GM19239 (cell line): ENCODE data around the gene KIF19.
A peak's percentile ranks its signal among the peaks of the same experiment; 100 is the strongest.

Source experiments
- DNase-seq: peaks from one replicate; pipeline ENCODE4 v3.0.0; 2011; ENCODE audit warnings: low spot score; ENCODE audit not compliant: insufficient read length
- FAIRE-seq: peaks from 2 replicates; lab custom pipeline; 2011; peaks lifted over from hg19 to GRCh38; lab: Jason Lieb, UNC

The KIF19 gene

GRCh38 chr17:74339537-74340195 is 13.6 kb downstream of the KIF19 start:
- DNase-seq (no peak), FAIRE-seq (no peak)

GRCh38 chr17:74340470-74341023 is 14.5 kb downstream of the KIF19 start:
- no peak for DNase-seq
- FAIRE-seq, result no peak

GRCh38 chr17:74342224-74342623 is 16.2 kb downstream of the KIF19 start:
- FAIRE-seq, result no peak
- no peak for DNase-seq

- DNase-seq (no peak), FAIRE-seq (no peak)
Measured at GRCh38 chr17:74343121-74343520, 17.1 kb downstream of the KIF19 start.

- DNase-seq (no peak), FAIRE-seq (no peak)
Measured at GRCh38 chr17:74343526-74344284, 17.7 kb downstream of the KIF19 start.

GRCh38 chr17:74344658-74345057 is 18.6 kb downstream of the KIF19 start:
- DNase-seq, result no peak
- FAIRE-seq, result no peak

GRCh38 chr17:74345433-74346241 is 19.6 kb downstream of the KIF19 start:
- no peak for FAIRE-seq

GRCh38 chr17:74347646-74348045 is 21.6 kb downstream of the KIF19 start:
- no peak for DNase-seq
- FAIRE-seq, result no peak

More at GRCh38 chr17:74345433-74346241, 19.6 kb downstream of the KIF19 start:
- DNase-seq, result no peak

- FAIRE-seq (no peak), DNase-seq (no peak)
Measured at GRCh38 chr17:74349120-74349519, 23.1 kb downstream of the KIF19 start.

- DNase-seq (no peak), FAIRE-seq (no peak)
Measured at GRCh38 chr17:74350486-74350885, 24.5 kb downstream of the KIF19 start.

GRCh38 chr17:74351552-74352210 is 25.7 kb downstream of the KIF19 start:
- DNase-seq (no peak), FAIRE-seq (no peak)

- no peak for FAIRE-seq
- DNase-seq, result no peak
Measured at GRCh38 chr17:74353446-74354060, 27.5 kb downstream of the KIF19 start.

- peak; percentile 92 for DNase-seq
- no peak for FAIRE-seq
Measured at GRCh38 chr17:74354123-74354522, 28.1 kb downstream of the KIF19 start.

- FAIRE-seq, result no peak
- DNase-seq, result no peak
Measured at GRCh38 chr17:74354561-74354960, 28.5 kb downstream of the KIF19 start.

GRCh38 chr17:74355065-74355464 is 29.0 kb downstream of the KIF19 start:
- no peak for DNase-seq
- FAIRE-seq, result no peak

- FAIRE-seq, result no peak
- DNase-seq, result no peak
Measured at GRCh38 chr17:74356646-74357465, 30.8 kb downstream of the KIF19 start.

GRCh38 chr17:74357466-74357809 is 31.4 kb downstream of the KIF19 start:
- FAIRE-seq (no peak), DNase-seq (no peak)

- no peak for FAIRE-seq
- DNase-seq, result no peak
Measured at GRCh38 chr17:74358697-74359096, 32.7 kb downstream of the KIF19 start.

- FAIRE-seq, result no peak
Measured at GRCh38 chr17:74359916-74360315, 33.9 kb downstream of the KIF19 start.

More at GRCh38 chr17:74359916-74360315, 33.9 kb downstream of the KIF19 start:
- DNase-seq, result no peak
